NCI-H2196 treated with DMSO at 0.1 percent for 48 hours (cell line): ENCODE measurements around the gene THBS4.
"Not testable (repeated sequence)": the region's sequence is repeated elsewhere in the genome, so short reads cannot be mapped to it uniquely, and the experiment has no call there.

Source experiments
- DNase-seq: peaks from one replicate; lab custom pipeline; 2025; ENCODE audit not compliant: unreplicated experiment; lab: John Stamatoyannopoulos, UW

Gene THBS4

GRCh38 chr5:80076131-80077050 lies 41.2 kb downstream of the THBS4 start:
- DNase-seq = no peak

DNA sequence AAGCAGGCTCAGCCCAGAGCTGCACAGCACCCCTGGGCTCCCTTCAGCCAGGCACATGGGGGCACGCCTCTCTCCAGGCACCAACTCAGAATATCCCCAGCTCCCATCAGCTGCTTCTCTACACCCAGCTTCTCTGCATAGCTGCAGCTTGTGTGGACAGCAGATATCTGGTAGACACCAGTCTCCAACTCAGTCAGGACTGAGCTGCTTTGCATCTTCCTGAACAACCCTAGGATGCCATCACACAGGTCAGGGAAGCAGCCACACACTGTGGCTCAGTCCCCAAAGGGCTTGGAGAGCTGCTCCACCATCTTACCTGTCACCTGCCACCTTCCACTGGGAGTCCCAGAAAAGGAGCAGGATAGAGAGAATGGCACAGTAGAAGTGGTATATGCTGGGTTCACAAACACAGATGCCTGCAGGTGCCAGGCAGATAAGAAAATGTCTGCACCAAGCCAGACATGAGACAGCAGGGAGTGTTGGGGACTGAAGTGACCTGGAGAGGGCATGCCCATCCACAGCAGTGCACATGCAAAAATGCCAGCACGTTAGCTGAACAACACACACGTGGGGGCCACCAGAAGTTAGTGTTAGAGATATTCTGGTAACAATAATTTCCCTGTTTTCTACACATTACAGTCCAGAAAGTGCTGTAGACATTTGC lies 42.0 kb downstream of the THBS4 start:
- no peak for DNase-seq

GRCh38 chr5:80078921-80079320 lies 43.8 kb downstream of the THBS4 start:
- DNase-seq = no peak

- DNase-seq = no peak
Observed at GRCh38 chr5:80082281-80082680, 47.1 kb downstream of the THBS4 start.

DNA sequence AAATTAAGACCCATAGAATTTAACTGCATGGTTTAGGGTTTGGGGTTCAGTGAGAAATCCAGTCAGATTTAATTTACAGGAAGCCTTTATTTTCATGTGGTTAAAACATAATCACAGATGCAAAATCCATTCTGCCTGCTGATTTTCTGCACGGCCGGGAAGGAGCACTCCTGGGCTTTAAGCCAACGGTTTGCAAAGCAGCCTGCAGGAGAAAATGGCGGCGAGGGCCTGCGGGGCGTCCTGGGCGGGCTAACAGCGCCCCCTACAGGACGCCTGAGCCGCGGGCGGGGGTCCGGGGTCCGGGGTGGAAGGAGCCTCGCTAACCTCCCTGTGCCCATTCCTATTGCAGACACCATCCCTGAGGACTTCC lies 47.6 kb downstream of the THBS4 start:
- DNase-seq = peak; percentile 49

- peak; percentile 64 for DNase-seq
Observed at GRCh38 chr5:80083101-80083890, 48.1 kb downstream of the THBS4 start.

- no peak for DNase-seq
Observed at GRCh38 chr5:80090884-80091166, 55.7 kb downstream of the THBS4 start.

- peak; percentile 5 for DNase-seq
Observed at GRCh38 chr5:80091792-80092192, 56.6 kb downstream of the THBS4 start.

DNA sequence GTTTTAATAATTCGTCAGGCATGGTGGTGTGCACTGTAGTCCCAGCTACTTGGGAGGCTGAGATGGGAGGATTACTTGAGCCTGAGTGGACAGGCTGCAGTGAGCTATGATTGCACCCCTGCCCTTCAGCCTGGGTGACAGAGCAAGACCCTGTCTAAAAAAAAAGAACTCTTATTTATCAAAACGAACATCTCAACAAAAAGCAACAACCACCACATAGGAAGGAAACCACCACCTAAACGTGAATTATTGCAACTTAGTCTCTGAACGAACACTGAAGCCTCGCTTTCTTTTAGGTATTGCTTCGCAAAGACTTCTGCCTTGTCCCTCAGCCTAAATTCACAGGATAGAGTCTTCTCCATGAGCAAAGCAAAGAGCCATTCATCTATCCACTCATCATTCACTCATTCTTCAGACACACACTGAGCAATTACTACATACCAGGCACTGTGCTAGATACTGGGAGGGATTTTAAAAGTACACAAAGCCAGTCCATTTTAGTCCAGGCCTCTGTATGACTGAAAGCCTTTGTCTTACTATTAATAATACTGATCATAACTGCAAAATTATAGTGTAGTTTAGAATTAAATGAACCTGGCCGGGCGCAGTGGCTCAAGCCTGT lies 57.4 kb downstream of the THBS4 start:
- no peak for DNase-seq

GRCh38 chr5:80093796-80094195 lies 58.6 kb downstream of the THBS4 start:
- no peak for DNase-seq

DNA sequence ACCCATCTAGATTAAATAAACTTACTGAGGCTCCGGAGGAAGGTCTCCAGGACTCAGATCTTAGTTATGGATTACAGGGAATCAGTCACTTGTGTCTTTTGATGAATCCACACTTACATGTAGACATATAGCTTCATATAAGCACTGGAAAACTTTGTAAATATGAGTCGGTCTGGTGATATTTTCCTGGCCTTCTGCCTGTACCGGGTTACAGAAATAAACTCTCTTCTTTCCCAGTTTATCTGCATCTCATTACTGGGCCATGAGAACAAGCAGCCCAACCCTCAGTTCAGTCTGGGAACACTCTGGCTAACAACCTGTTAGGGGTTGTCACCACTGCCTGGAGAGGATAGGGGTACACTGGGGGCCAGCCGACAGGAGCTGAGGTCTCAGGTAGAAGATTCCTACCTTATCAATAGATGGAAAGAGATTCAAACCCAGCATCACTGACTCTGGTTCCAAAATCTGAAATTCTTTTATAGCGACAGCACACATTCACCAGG lies 59.1 kb downstream of the THBS4 start:
- DNase-seq = no peak

GRCh38 chr5:80097451-80097850 lies 62.3 kb downstream of the THBS4 start:
- no peak for DNase-seq

GRCh38 chr5:80101993-80102392 lies 66.8 kb downstream of the THBS4 start:
- no peak for DNase-seq

DNA sequence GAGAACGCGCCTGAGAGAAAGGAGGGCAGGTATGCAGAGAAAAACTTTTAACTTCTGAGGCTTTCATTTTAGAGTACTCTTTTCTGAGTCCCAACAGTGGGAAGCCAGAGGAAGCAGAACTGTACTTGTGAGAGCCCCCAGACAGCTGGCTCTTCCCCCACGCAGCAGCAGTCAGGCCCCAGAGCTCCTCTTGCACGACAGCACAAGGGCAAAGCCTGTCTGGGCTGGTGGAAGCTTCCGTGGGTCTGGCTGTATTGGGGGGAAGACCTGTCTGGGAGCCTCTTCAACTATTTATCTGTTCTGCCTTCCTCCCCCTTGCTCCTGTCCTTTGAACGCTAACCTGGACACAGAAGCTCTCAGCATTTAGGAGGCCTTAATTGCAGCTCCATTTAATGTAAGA lies 68.2 kb downstream of the THBS4 start:
- no peak for DNase-seq

GRCh38 chr5:80105698-80106439 lies 70.7 kb downstream of the THBS4 start:
- DNase-seq = no peak

DNA sequence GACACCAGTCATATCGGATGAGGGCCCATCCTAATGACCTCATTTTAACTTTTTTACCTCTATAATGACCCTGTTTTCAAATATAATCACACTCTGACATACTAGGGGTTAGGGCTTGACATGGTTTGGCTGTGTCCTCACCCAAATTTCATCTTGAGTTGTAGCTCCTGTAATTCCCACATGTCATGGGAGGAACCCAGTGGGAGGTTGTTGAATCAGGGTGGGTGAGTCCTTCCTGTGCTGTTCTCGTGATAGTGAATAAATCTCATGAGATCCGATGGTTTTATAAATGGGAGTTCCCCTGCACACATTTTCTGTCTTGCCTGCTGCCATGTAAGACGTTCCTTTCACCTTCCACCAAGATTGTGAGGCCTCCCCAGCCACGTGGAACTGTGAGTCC lies 71.8 kb downstream of the THBS4 start:
- no peak for DNase-seq

GRCh38 chr5:80109646-80110478 lies 74.7 kb downstream of the THBS4 start:
- DNase-seq = no peak

DNA sequence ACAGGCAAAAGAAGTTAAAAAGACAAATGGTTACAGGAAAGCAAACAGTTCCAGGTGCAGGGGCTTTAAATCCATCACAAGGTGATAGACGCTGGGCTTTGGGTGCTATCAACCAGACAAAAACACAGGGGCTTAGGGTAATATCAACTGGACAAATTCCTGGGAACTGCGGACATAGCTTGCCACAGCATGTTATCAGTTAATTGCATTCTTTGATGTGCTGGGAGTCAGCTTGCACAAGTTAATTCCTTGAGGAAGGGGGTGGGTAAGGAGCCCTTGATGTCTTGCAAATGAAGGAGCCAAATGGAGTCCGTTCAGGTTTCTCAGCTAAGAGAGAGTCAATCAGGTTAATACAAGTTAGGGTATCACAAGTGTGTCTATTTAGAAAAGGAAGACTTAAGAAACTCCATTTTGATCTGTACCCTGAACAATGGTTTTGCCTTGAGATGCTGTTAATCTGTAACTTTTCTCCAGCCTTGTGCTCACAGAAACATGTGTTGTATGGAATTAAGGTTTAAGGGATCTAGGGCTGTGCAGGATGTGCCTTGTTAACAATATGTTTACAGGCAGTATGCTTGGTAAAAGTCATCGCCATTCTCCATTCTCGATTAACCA lies 76.3 kb downstream of the THBS4 start:
- not testable (repeated sequence) for DNase-seq

GRCh38 chr5:80114860-80115259 lies 79.7 kb downstream of the THBS4 start:
- no peak for DNase-seq
